Spleen (tissue), 7 donors: Measurements from ENCODE around the gene C11orf21.

Source experiments
- POLR2A ChIP-seq, 3 donors: fragments of 450-650 bp; IDR thresholded peaks; one replicate each; pipeline ENCODE4 v1.5.1; 2017; ENCODE audit warnings: antibody characterized with exemption in 3 of 3, mild to moderate bottlenecking in 1 of 3
- POLR2AphosphoS5 ChIP-seq, 3 donors: sonication (generic); formaldehyde crosslinking; IDR thresholded peaks; one replicate each; pipeline ENCODE4 v1.5.1; 2017; ENCODE audit warnings: antibody characterized with exemption in 3 of 3
- TF ChIP-seq, protein P1 (sequence below), 11 experiments: fragments of 200-600 bp in 7 of 11; fragments of 450-650 bp in 4 of 11; sonication (generic) in 4 of 11; IDR thresholded peaks in 8 of 11; conservative IDR thresholded peaks in 3 of 11; 1 replicate in 7 of 11; 2 replicates in 4 of 11; pipeline versions ENCODE4 v1.4.0 to v1.8.0; 2016 to 2021; ENCODE audit warnings: antibody characterized with exemption in 11 of 11, inconsistent platforms in 4 of 11, mild to moderate bottlenecking in 1 of 11
- donor health status: DM: no; HTN: no; CAD: no; lungs with moderate emphysema.
- donor health status: DM: no; HTN: no; CAD: no.
- donor health status: DM: no; HTN: no; CAD: no.

DNA sequence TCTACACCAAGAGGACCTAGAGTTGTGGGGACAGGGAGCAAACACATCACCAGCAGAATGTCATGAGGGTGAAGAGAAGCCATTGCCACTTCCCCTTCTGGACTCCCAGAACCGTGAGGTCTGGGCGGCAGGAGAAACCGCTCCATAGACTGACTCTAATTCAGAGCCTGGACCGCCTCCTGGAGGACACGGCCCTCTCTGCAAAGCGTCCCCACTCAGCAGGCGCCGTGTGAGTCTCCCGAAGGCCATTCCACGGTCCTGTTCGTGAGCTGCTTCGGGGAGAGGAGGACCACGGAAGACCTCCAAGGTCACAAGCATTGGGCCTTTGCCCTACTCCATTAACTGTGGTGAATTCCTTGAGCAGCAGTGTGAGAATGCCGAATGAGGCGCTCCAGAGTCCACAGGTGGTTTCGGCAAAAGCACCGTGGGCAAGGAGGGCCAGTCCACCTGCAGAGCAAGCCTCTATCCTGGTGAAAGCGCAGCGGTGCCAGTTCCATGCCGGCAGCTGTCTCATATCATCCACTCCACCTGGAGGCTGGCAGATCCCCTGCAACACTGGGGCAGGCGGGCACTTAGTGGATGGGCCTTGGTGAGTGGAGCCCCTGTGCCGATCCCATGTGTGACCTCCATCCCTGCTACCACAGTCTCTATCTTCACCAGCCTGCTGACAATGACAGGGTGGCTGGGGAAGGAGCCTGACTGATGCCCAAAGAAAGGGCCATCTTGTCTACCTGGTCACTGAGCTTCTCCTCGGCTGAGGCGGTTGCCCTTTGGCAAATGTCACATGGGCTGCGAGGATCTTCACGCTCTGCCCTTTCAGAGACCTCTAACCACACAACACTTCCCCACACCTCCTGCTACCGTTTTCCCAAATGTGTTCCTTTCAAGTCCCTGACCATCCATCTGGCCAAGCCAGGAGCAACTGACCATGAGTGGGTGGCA is 7.5 kb downstream of the C11orf21 start:
- no peak for TF ChIP-seq POLR2A (IDR thresholded peaks at IDR 0.05)
- TF ChIP-seq, protein P1, sequence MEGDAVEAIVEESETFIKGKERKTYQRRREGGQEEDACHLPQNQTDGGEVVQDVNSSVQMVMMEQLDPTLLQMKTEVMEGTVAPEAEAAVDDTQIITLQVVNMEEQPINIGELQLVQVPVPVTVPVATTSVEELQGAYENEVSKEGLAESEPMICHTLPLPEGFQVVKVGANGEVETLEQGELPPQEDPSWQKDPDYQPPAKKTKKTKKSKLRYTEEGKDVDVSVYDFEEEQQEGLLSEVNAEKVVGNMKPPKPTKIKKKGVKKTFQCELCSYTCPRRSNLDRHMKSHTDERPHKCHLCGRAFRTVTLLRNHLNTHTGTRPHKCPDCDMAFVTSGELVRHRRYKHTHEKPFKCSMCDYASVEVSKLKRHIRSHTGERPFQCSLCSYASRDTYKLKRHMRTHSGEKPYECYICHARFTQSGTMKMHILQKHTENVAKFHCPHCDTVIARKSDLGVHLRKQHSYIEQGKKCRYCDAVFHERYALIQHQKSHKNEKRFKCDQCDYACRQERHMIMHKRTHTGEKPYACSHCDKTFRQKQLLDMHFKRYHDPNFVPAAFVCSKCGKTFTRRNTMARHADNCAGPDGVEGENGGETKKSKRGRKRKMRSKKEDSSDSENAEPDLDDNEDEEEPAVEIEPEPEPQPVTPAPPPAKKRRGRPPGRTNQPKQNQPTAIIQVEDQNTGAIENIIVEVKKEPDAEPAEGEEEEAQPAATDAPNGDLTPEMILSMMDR (IDR thresholded peaks at IDR 0.05 in 8 of 11, conservative IDR thresholded peaks at IDR 0.05 in 3 of 11), result peak in 1 of 11 experiments; percentile 21
- peak in 1 of 3 donors; percentile 43 for TF ChIP-seq POLR2AphosphoS5 (IDR thresholded peaks at IDR 0.05)
